GM13976 (cell line): ENCODE data around the gene SQSTM1.

Source experiments
- DNase-seq: peaks from one replicate; pipeline ENCODE4 v3.0.0; 2012; ENCODE audit warnings: low spot score
- in situ Hi-C: fragments of 300-500 bp; cut with MboI; formaldehyde crosslinking; loops from one replicate; pipeline ENCODE4 v1.12.0; 2022; ENCODE audit warnings: low sequenced_read_pairs, mixed read lengths, inconsistent platforms; ENCODE audit not compliant: unreplicated experiment
- TF ChIP-seq, protein P1 (sequence below): IDR thresholded peaks from 2 replicates; pipeline ENCODE4 v1.5.1; 2012; ENCODE audit warnings: borderline replicate concordance, mild to moderate bottlenecking; ENCODE audit not compliant: insufficient read depth; ENCODE audit errors: extremely low read depth, missing control alignments, control extremely low read depth

SQSTM1 gene

DNA sequence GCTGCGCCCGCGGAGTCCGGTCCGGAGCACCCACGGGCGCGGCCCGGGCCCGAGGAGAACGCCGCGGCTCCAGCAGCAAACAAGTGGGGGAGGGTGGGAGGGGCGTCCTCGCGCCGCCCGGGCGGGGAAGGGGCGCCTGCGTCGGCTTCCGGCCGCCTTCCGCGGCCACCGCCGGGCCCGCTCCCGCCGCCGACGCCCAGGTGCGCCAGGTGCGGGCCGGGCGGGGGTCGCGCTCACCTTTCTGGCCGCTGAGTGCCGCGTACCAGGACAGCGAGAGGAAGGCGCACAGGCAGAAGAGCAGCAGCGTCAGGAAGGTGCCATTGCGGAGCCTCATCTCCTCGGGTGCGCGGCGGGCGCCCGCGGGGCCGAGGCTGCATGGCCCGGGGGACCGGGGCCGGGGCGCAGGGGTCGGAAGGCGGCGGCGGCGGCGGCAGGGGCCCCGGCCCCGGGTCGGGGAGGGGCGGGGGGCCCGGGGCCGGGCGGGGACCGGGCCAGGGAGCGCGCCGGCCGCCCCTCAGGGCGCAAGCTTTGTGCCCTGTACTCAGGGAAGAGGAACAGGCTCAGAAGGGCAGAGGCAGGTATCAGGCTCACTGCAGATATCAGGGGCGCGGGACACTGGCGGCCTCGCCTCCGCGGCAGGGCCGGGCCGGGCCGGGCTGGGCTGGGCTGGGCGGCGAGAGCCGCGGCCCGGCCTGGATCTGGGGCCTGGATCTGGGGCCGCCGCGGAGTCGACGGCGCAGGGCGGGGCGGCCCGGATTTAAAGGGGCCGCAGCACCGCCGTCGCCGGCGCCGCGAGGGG is 14.3 kb upstream of the SQSTM1 start, which contains the start of gene MGAT4B:
Gene MGAT4B, minus strand, starts transcription at position 617 of the 799 bp plus-strand sequence. Its CDS starts 283 bp downstream, at position 334.
- DNase-seq: peak; percentile 92
- in situ Hi-C loops: no loop called here
- TF ChIP-seq, protein P1, sequence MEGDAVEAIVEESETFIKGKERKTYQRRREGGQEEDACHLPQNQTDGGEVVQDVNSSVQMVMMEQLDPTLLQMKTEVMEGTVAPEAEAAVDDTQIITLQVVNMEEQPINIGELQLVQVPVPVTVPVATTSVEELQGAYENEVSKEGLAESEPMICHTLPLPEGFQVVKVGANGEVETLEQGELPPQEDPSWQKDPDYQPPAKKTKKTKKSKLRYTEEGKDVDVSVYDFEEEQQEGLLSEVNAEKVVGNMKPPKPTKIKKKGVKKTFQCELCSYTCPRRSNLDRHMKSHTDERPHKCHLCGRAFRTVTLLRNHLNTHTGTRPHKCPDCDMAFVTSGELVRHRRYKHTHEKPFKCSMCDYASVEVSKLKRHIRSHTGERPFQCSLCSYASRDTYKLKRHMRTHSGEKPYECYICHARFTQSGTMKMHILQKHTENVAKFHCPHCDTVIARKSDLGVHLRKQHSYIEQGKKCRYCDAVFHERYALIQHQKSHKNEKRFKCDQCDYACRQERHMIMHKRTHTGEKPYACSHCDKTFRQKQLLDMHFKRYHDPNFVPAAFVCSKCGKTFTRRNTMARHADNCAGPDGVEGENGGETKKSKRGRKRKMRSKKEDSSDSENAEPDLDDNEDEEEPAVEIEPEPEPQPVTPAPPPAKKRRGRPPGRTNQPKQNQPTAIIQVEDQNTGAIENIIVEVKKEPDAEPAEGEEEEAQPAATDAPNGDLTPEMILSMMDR: no peak

DNA sequence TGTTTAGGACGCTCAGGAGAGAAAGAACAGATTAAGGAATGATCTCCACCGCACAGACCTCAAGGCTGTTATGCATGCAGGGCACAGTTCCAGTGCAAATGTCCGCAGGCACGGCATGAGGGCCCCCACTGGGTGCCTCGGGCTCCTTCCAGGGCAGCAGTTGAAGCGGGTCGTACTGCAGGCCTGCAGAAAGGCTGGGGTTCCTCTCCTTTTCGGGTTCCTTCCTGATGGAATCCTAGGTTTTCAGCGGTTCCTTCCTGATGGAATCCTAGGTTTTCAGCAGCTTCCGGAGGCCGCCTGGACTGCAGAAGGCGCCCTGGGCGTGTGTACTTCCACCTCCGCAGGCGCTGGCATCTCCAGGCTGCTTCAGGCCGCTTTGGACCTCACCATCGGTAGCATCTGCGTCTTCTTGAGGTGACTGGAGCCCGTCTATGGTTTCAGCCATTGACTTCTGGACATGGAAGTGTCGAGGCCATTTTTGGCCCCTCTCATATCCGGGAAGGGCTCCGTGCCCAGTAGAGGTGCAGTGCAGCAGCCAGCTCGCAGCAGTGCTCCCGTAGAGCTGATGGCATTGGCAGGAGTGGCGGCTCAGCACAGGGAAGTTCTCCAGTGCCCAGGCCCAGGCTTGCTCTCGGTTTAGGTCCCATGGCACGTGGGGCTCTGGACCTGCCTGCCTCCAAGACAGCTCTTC is 8.4 kb upstream of the SQSTM1 start:
- DNase-seq: no peak
- TF ChIP-seq, protein P1: no peak
- in situ Hi-C loops: no loop called here

DNA sequence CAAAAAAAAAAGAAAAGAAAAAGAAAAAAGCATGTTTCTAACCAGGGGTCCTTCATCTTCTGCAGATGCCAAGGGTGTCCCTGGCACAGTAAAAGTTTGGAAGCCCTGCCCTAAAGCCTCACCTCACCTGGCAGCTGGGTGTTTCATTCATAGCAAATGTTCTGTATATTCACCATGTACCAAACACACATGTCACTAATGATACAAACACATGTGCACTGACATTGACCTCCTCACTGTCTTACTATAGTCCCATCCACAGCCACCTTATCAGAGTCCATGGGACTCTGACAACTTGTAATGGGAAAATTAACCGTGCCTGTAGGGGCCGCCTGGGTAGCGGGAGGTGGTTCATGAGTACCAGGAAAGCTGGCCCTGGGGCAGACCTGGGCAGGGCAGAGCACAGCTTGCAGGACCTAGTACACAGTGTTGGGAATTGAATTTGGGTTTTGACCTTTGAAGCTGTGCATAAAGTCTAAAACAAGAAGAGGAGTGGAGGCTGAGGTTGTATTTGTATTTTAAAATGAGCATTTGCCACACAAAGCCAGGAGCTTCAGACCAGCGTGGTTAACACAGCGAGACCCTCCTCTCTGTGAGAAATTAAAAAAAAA is 7.6 kb upstream of the SQSTM1 start:
- DNase-seq: no peak
- TF ChIP-seq, protein P1: no peak
- in situ Hi-C loops: no loop called here

DNA sequence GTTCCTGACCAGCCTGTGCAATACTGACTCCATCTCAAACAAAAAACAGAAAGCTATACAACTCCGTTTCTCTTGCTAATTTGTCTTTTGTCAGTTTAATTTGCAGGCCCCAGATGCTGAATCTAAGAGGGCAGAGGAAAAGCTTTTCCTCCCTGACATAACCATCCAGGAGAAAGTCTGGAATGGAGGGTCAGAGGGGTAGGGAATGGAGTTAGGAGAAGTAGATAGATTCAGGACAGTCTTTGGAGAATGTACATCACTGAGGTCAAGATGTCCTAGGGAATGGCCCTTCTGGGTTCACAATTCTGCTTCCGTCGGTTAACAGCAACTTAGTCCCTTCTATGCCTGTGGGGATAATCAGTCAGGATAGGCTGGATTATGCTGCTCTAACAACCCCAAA is 6.6 kb upstream of the SQSTM1 start:
- TF ChIP-seq, protein P1: no peak
- DNase-seq: no peak
- in situ Hi-C loops: no loop called here

DNA sequence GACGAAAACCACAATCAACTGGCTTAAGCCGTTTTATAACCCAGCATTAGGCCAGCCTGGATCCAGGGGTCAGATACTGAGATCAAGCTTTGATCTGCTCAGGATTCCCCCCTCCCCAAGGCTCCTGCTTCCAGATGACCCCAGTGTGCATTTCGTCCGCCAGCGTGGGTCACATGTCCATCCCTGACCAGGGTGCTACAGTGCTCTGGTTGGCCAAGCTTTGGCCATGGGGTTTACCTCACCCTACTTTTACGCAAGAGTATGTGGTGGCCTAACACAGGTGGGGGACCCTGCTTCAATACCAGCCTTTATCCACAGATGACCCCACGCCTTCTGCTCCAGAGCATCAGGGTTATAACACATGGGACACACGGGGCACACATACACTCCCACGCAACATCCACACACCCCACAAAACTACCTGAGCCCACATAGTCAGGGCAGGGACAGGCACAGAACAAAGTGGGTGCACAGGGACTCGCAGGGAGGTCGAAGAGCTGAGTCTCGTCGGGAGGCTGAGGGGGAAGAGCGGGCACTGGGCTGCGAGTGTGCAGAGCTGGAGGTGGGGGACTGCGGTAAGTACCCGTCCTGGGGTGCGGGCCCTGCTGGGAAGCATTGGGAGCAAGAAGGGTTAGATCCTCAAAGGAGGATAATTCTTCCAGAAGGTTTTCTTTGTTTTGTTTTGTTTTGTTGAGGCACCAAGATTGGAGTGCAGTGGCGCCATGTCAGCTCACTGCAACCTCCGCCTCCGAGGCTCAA is 5.0 kb upstream of the SQSTM1 start:
- in situ Hi-C loops: no loop called here
- DNase-seq: no peak
- TF ChIP-seq, protein P1: no peak

DNA sequence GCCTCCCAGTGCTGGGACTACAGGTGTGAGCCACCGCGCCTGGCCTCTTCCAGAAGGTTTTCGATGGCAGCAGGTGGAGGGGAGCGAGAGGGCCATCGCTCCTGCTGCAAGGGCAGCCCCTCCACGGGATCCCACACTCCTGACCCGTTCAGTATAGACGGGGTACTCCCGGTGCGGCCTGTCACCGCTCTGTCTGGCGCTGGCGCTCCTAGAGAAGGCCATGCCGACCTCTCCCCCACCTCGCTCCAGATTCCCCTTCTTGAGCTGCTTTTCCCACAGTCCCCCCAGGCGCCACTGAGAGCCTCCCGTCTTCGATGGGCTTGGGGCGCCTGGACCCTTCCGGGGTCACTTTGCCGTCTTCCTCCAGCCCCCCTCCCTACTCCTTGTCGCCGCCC is 4.3 kb upstream of the SQSTM1 start:
- in situ Hi-C loops: no loop called here
- no peak for DNase-seq

More for the DNA sequence above, 4.3 kb upstream of the SQSTM1 start:
- TF ChIP-seq, protein P1: no peak
